Activated naive CD8-positive, alpha-beta T cell (primary cell): ENCODE data around the gene CACTIN.
"Not testable (repeated sequence)": the region's sequence is repeated elsewhere in the genome, so short reads cannot be mapped to it uniquely, and the experiment has no call there.

Experiments
- H3K27ac Mint-ChIP-seq: one replicate; pipeline ENCODE4 v1.8.0; 2021; ENCODE audit warnings: mixed read lengths
- H3K27me3 Mint-ChIP-seq: one replicate; pipeline ENCODE4 v1.8.0; 2021; ENCODE audit warnings: mixed read lengths
- H3K36me3 Mint-ChIP-seq: one replicate; pipeline ENCODE4 v1.8.0; 2021; ENCODE audit warnings: mixed read lengths
- H3K4me1 Mint-ChIP-seq: one replicate; pipeline ENCODE4 v1.8.0; 2021; ENCODE audit warnings: low read depth, mixed read lengths
- H3K4me3 Mint-ChIP-seq: one replicate; pipeline ENCODE4 v1.8.0; 2021; ENCODE audit warnings: mild to moderate bottlenecking, mixed read lengths
- H3K9me3 Mint-ChIP-seq: one replicate; pipeline ENCODE4 v1.8.0; 2021; ENCODE audit warnings: low read depth, mixed read lengths

The CACTIN gene

GRCh38 chr19:3572855-3573161 lies 53.8 kb downstream of the CACTIN start, which contains the start of gene HMG20B:
Gene HMG20B (plus strand): TSS chr19:3572944. CDS start chr19:3573310, 366 bp downstream.
- peak within 1 kb of the TSS; percentile 77 for H3K4me3 Mint-ChIP-seq
- H3K27ac Mint-ChIP-seq: no peak within 1 kb of the TSS
- H3K36me3 Mint-ChIP-seq: peaks cover 3% of the 10 kb centered on the region

GRCh38 chr19:3572132-3572854 lies 54.3 kb downstream of the CACTIN start:
- Mint-ChIP-seq H3K9me3 (no peaks in the 10 kb centered on the region), H3K4me1 (peaks cover 6% of the 10 kb centered on the region), H3K27me3 (no peaks in the 10 kb centered on the region)

More at GRCh38 chr19:3572855-3573161, 53.8 kb downstream of the CACTIN start, which contains the start of gene HMG20B:
- Mint-ChIP-seq H3K9me3 (no peaks in the 10 kb centered on the region), H3K27me3 (no peaks in the 10 kb centered on the region), H3K4me1 (peaks cover 6% of the 10 kb centered on the region)

GRCh38 chr19:3570606-3571011 lies 56.0 kb downstream of the CACTIN start:
- no peak overlapping the region for H3K27ac Mint-ChIP-seq
- no peaks in the 10 kb centered on the region for H3K9me3 Mint-ChIP-seq
- no peak overlapping the region for H3K4me3 Mint-ChIP-seq
- H3K27me3 Mint-ChIP-seq: no peaks in the 10 kb centered on the region
- peaks cover 6% of the 10 kb centered on the region for H3K4me1 Mint-ChIP-seq
- peaks cover 3% of the 10 kb centered on the region for H3K36me3 Mint-ChIP-seq

More at GRCh38 chr19:3572132-3572854, 54.3 kb downstream of the CACTIN start:
- peak overlapping the region; percentile 73 for H3K4me3 Mint-ChIP-seq
- H3K36me3 Mint-ChIP-seq: peaks cover 3% of the 10 kb centered on the region
- no peak overlapping the region for H3K27ac Mint-ChIP-seq

GRCh38 chr19:3570042-3570441 lies 56.5 kb downstream of the CACTIN start:
- H3K4me1 Mint-ChIP-seq, H3K27me3 Mint-ChIP-seq, H3K9me3 Mint-ChIP-seq, H3K27ac Mint-ChIP-seq, H3K4me3 Mint-ChIP-seq, H3K36me3 Mint-ChIP-seq: not testable (repeated sequence)

GRCh38 chr19:3565139-3565538 lies 61.5 kb downstream of the CACTIN start:
- Mint-ChIP-seq H3K27ac (no peak overlapping the region), H3K4me1 (no peaks in the 10 kb centered on the region), H3K36me3 (no peaks in the 10 kb centered on the region), H3K27me3 (no peaks in the 10 kb centered on the region), H3K9me3 (no peaks in the 10 kb centered on the region), H3K4me3 (no peak overlapping the region)

- H3K9me3 Mint-ChIP-seq: no peaks in the 10 kb centered on the region
- no peak overlapping the region for H3K27ac Mint-ChIP-seq
- no peaks in the 10 kb centered on the region for H3K27me3 Mint-ChIP-seq
- no peak overlapping the region for H3K4me3 Mint-ChIP-seq
- H3K4me1 Mint-ChIP-seq: no peaks in the 10 kb centered on the region
- H3K36me3 Mint-ChIP-seq: no peaks in the 10 kb centered on the region
These were observed 62.7 kb downstream of the CACTIN start for GRCh38 chr19:3563709-3564524.
